Tibial artery (tissue), 4 donors: ENCODE data around the gene TTLL11.

ENCODE experiments used
- DNase-seq, 2 donors: peaks; one replicate each; pipeline ENCODE4 v3.0.0-alpha.2; 2019
- H3K27ac ChIP-seq, 2 donors: fragments of 200-600 bp; sonication (generic) in 1 of 2; 1 replicate in 1 of 2; 2 replicates in 1 of 2; pipeline ENCODE4 v1.5.1; 2018 to 2019; ENCODE audit warnings: mild to moderate bottlenecking in 1 of 2
- H3K27me3 ChIP-seq, 2 donors: fragments of 200-600 bp; sonication (generic) in 1 of 2; one replicate each; pipeline versions ENCODE4 v1.5.1 to v1.6.0; 2016 to 2019
- H3K36me3 ChIP-seq, 3 donors: fragments of 200-600 bp; sonication (generic) in 2 of 3; one replicate each; pipeline ENCODE4 v1.5.1; 2016 to 2019; ENCODE audit warnings: mild to moderate bottlenecking in 2 of 3
- H3K4me1 ChIP-seq, 4 donors: fragments of 200-600 bp; sonication (generic) in 2 of 4; 1 replicate in 3 of 4; 2 replicates in 1 of 4; pipeline ENCODE4 v1.5.1; 2016 to 2019
- H3K4me3 ChIP-seq, 2 donors: fragments of 200-600 bp; sonication (generic) in 1 of 2; 1 replicate in 1 of 2; 2 replicates in 1 of 2; pipeline ENCODE4 v1.5.1; 2018 to 2019; ENCODE audit warnings: mild to moderate bottlenecking in 2 of 2
- H3K9me3 ChIP-seq, 3 donors: fragments of 200-600 bp; sonication (generic) in 1 of 3; one replicate each; pipeline ENCODE4 v1.5.1; 2016 to 2019
- CTCF ChIP-seq, 2 experiments: fragments of 200-600 bp in 1 of 2; fragments of 450-650 bp in 1 of 2; IDR thresholded peaks; one replicate each; pipeline ENCODE4 v1.5.1; 2017 to 2019; ENCODE audit warnings: antibody characterized with exemption in 2 of 2, mild to moderate bottlenecking in 1 of 2, moderate library complexity in 1 of 2
- intact Hi-C: fragments of 100-400 bp; cut with DNase I; formaldehyde crosslinking; loops from one replicate; pipeline ENCODE4 v1.15.0; 2023; ENCODE audit warnings: low total_unique reads

The TTLL11 gene

GRCh38 chr9:121963528-121963995 lies 129.5 kb downstream of the TTLL11 start:
- no peak for DNase-seq
- Histone ChIP-seq H3K27ac (no peak overlapping the region), H3K27me3 (no peaks in the 10 kb centered on the region), H3K4me1 (no peaks in the 10 kb centered on the region), H3K9me3 (no peaks in the 10 kb centered on the region), H3K4me3 (no peak overlapping the region), H3K36me3 (peaks cover 0 to 7% (median 0%) of the 10 kb centered on the region in 3 donors)
- intact Hi-C loops, result no loop called here
- no peak for TF ChIP-seq CTCF (IDR thresholded peaks at IDR 0.05)

- no peaks in the 10 kb centered on the region for H3K36me3 ChIP-seq
- H3K27me3 ChIP-seq, result no peaks in the 10 kb centered on the region
- H3K4me3 ChIP-seq, result no peak overlapping the region
- H3K4me1 ChIP-seq, result no peaks in the 10 kb centered on the region
- no peak for TF ChIP-seq CTCF (IDR thresholded peaks at IDR 0.05)
- H3K27ac ChIP-seq, result no peak overlapping the region
- intact Hi-C loops, result no loop called here
- no peaks in the 10 kb centered on the region for H3K9me3 ChIP-seq
- DNase-seq, result no peak
Measured at GRCh38 chr9:121962421-121962820, 130.7 kb downstream of the TTLL11 start.

- no peak for TF ChIP-seq CTCF (IDR thresholded peaks at IDR 0.05)
- Histone ChIP-seq H3K9me3 (no peaks in the 10 kb centered on the region), H3K27ac (no peak overlapping the region), H3K27me3 (no peaks in the 10 kb centered on the region), H3K4me3 (no peak overlapping the region), H3K4me1 (no peaks in the 10 kb centered on the region), H3K36me3 (peaks cover 0 to 8% (median 5%) of the 10 kb centered on the region in 3 donors)
- no peak for DNase-seq
- intact Hi-C loops, result no loop called here
Measured at GRCh38 chr9:121960665-121961064, 132.4 kb downstream of the TTLL11 start.

- DNase-seq, result no peak
- H3K4me1 ChIP-seq, result no peaks in the 10 kb centered on the region
- no peak for TF ChIP-seq CTCF (IDR thresholded peaks at IDR 0.05)
- intact Hi-C loops, result loop anchor here (10.0 kb wide), 1 partner anchor 336 kb away; no protein-coding TSS in a partner anchor
- no peaks in the 10 kb centered on the region for H3K9me3 ChIP-seq
- H3K27me3 ChIP-seq, result no peaks in the 10 kb centered on the region
- H3K4me3 ChIP-seq, result no peak overlapping the region
- no peak overlapping the region for H3K27ac ChIP-seq
- H3K36me3 ChIP-seq, result peaks cover 0 to 8% (median 5%) of the 10 kb centered on the region in 3 donors
Measured at GRCh38 chr9:121958530-121958929, 134.6 kb downstream of the TTLL11 start.

GRCh38 chr9:121956808-121957207 lies 136.3 kb downstream of the TTLL11 start:
- H3K4me3 ChIP-seq, result no peak overlapping the region
- intact Hi-C loops, result loop anchor here (10.0 kb wide), 1 partner anchor 338 kb away; no protein-coding TSS in a partner anchor
- H3K9me3 ChIP-seq, result no peaks in the 10 kb centered on the region
- DNase-seq, result no peak
- TF ChIP-seq CTCF (IDR thresholded peaks at IDR 0.05), result no peak
- H3K27me3 ChIP-seq, result no peaks in the 10 kb centered on the region
- peaks cover 0 to 8% (median 5%) of the 10 kb centered on the region in 3 donors for H3K36me3 ChIP-seq
- no peaks in the 10 kb centered on the region for H3K4me1 ChIP-seq
- H3K27ac ChIP-seq, result no peak overlapping the region

DNA sequence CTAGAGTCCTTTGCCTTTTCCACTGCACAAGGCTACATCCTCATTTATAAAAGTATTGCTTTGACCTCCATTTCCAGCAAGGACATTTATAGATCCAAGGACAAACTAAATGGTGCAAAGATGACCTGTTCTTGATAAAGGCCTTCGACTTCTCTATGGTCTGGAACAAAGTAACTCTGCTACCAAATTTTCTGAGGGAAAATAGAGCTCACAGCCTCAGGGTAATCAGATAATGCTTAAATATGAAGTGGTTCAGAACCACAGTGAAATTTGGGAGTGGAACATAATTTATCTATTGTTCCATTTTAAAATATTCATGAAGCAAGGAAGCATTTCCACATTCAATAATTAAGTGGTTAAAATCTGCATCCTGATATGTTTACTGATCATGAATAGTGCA lies 137.5 kb downstream of the TTLL11 start:
- no peaks in the 10 kb centered on the region for H3K9me3 ChIP-seq
- no peaks in the 10 kb centered on the region for H3K4me1 ChIP-seq
- no peaks in the 10 kb centered on the region for H3K27me3 ChIP-seq
- H3K4me3 ChIP-seq, result no peak overlapping the region
- no peak for TF ChIP-seq CTCF (IDR thresholded peaks at IDR 0.05)
- H3K36me3 ChIP-seq, result peaks cover 0 to 8% (median 5%) of the 10 kb centered on the region in 3 donors
- no peak for DNase-seq
- intact Hi-C loops, result loop anchor here (10.0 kb wide), 1 partner anchor 339 kb away; no protein-coding TSS in a partner anchor
- H3K27ac ChIP-seq, result no peak overlapping the region
